HepG2 (cell line): Measurements from ENCODE around the gene COX10. TPM values are rescaled to one million over a fixed set of nuclear protein-coding genes. Genes with fewer than 3 reads are reported as not detected.

Experiments used
- ATF3 ChIP-seq: sonication (generic); formaldehyde crosslinking; IDR thresholded peaks from 2 replicates; pipeline ENCODE4 v1.4.0; 2020; ENCODE audit warnings: missing genetic modification reagents
- E2F1 ChIP-seq: sonication (generic); formaldehyde crosslinking; IDR thresholded peaks from 2 replicates; pipeline ENCODE4 v1.5.0; 2020; ENCODE audit warnings: missing genetic modification reagents
- FOXP1 ChIP-seq, 2 experiments: fragments of 450-650 bp in 1 of 2; IDR thresholded peaks; 2 replicates each; pipeline ENCODE4 v1.6.1; 2017 to 2018; ENCODE audit warnings: antibody characterized with exemption in 1 of 2
- HNF4A ChIP-seq: sonication (generic); formaldehyde crosslinking; IDR thresholded peaks from 2 replicates; pipeline ENCODE4 v1.4.0; 2020; ENCODE audit warnings: missing genetic modification reagents
- KLF6 ChIP-seq: IDR thresholded peaks from 2 replicates; pipeline ENCODE4 v1.8.0; 2016; ENCODE audit warnings: missing biosample characterization, missing genetic modification reagents
- MTERF4 ChIP-seq: sonication (generic); formaldehyde crosslinking; IDR thresholded peaks from 2 replicates; pipeline ENCODE4 v1.8.0; 2023; ENCODE audit warnings: mild to moderate bottlenecking, missing genetic modification reagents
- NONO ChIP-seq, 2 experiments: fragments of 450-650 bp in 1 of 2; sonication (generic) in 1 of 2; formaldehyde crosslinking in 1 of 2; IDR thresholded peaks in 1 of 2; conservative IDR thresholded peaks in 1 of 2; 2 replicates each; pipeline versions ENCODE4 v1.6.1 to v1.8.0; 2017 to 2022; ENCODE audit warnings: mild to moderate bottlenecking in 1 of 2, missing genetic modification reagents in 1 of 2, moderate library complexity in 1 of 2
- PRDM4 ChIP-seq: sonication (generic); formaldehyde crosslinking; IDR thresholded peaks from 2 replicates; pipeline ENCODE4 v1.9.0; 2021; ENCODE audit warnings: missing genetic modification reagents, borderline replicate concordance
- SRSF9 ChIP-seq: fragments of 200-400 bp; formaldehyde crosslinking; IDR thresholded peaks from 2 replicates; pipeline ENCODE4 v1.6.1; 2018; ENCODE audit warnings: borderline replicate concordance, mild to moderate bottlenecking, low read depth, low read length; ENCODE audit not compliant: insufficient read depth, poor library complexity, severe bottlenecking
- TOE1 ChIP-seq: sonication (generic); formaldehyde crosslinking; IDR thresholded peaks from 2 replicates; pipeline ENCODE4 v1.4.0; 2020; ENCODE audit warnings: mild to moderate bottlenecking, missing genetic modification reagents
- ZBTB43 ChIP-seq: sonication (generic); formaldehyde crosslinking; conservative IDR thresholded peaks from 2 replicates; pipeline ENCODE4 v1.4.0; 2020; ENCODE audit warnings: missing genetic modification reagents
- ZNF3 ChIP-seq: IDR thresholded peaks from 2 replicates; pipeline ENCODE4 v1.7.0; 2017; ENCODE audit warnings: inconsistent platforms
- ZNF430 ChIP-seq: sonication (generic); formaldehyde crosslinking; IDR thresholded peaks from 2 replicates; pipeline ENCODE4 v1.9.0; 2021; ENCODE audit warnings: mild to moderate bottlenecking, missing genetic modification reagents
- ZNF513 ChIP-seq: sonication (generic); formaldehyde crosslinking; conservative IDR thresholded peaks from 2 replicates; pipeline ENCODE4 v1.5.0; 2020; ENCODE audit warnings: missing genetic modification reagents
- ZNF574 ChIP-seq: sonication (generic); formaldehyde crosslinking; IDR thresholded peaks from 2 replicates; pipeline ENCODE4 v1.4.0; 2020; ENCODE audit warnings: missing genetic modification reagents
- ZSCAN9 ChIP-seq: IDR thresholded peaks from 2 replicates; pipeline ENCODE4 v1.6.1; 2016; ENCODE audit warnings: borderline replicate concordance
- polyA plus RNA-seq, 8 experiments: library from polyadenylated mRNA; depleted of rRNA in 3 of 8; stranded (reverse) in 7 of 8; unstranded in 1 of 8; fragments of >200 nt; fragmentation: Illumina TruSeq in 4 of 8; extraction: Trizol in 4 of 8; gene quantifications; 2 replicates each; pipeline versions ENCODE4 v1.2.1 to v1.2.3, GENCODE V29; 2011 to 2016; ENCODE audit warnings: low read depth in 4 of 8, missing spikeins in 1 of 8, mixed read lengths in 1 of 8; ENCODE audit not compliant: insufficient read depth in 1 of 8
- total RNA-seq, 5 experiments: library from RNA; depleted of rRNA; stranded (reverse); fragments of >200 nt; fragmentation: Illumina TruSeq; extraction: Trizol; gene quantifications; 2 replicates each; pipeline ENCODE4 v1.2.3, GENCODE V29; 2016; ENCODE audit warnings: low read depth in 1 of 5

The COX10 gene
- total and polyA plus RNA-seq, 2 of the 13 experiments (the other 11 are each of a cell fraction or from before 2014, with no cell fraction given) = 13.9 to 20.1 TPM

GRCh38 chr17:14069251-14070021, at the start of gene COX10 (continued):
- no peak; the same call in 1 of the 2 replicates for TF ChIP-seq ZBTB43 (CRISPR knock-in tag)
- no peak for TF ChIP-seq ZNF513
- peak; percentile 56; the same call in 1 of the 2 replicates for TF ChIP-seq MTERF4 (CRISPR knock-in tag)
- no peak for TF ChIP-seq FOXP1 (IDR thresholded peaks at IDR 0.05)
- TF ChIP-seq FOXP1 (CRISPR knock-in tag; IDR thresholded peaks at IDR 0.05) = no peak
- peak; percentile 94 for TF ChIP-seq ZNF574 (CRISPR knock-in tag)
- no peak for TF ChIP-seq SRSF9
- 0 out of 2 replicates have a peak, but pooled peaks have one; percentile 59 for TF ChIP-seq TOE1 (CRISPR knock-in tag)
- TF ChIP-seq NONO (IDR thresholded peaks at IDR 0.05) = no peak
- TF ChIP-seq NONO (CRISPR knock-in tag; conservative IDR thresholded peaks at IDR 0.05) = peak; percentile 88
- TF ChIP-seq ZNF430 (CRISPR knock-in tag) = peak; percentile 91; the same call in 1 of the 2 replicates
- TF ChIP-seq HNF4A (CRISPR knock-in tag) = peak; percentile 13; the same call in 1 of the 2 replicates
- 0 out of 2 replicates have a peak, but pooled peaks have one; percentile 6 for TF ChIP-seq ATF3
- no peak for TF ChIP-seq ZNF3 (CRISPR knock-in tag)
- TF ChIP-seq ZSCAN9 = peak; percentile 58
- TF ChIP-seq PRDM4 = no peak
- TF ChIP-seq E2F1 (CRISPR knock-in tag) = peak; percentile 87
- peak; percentile 18; the same call in 1 of the 2 replicates for TF ChIP-seq KLF6 (CRISPR knock-in tag)
